ENCODE results near the gene COG4.

The COG4 gene

DNA sequence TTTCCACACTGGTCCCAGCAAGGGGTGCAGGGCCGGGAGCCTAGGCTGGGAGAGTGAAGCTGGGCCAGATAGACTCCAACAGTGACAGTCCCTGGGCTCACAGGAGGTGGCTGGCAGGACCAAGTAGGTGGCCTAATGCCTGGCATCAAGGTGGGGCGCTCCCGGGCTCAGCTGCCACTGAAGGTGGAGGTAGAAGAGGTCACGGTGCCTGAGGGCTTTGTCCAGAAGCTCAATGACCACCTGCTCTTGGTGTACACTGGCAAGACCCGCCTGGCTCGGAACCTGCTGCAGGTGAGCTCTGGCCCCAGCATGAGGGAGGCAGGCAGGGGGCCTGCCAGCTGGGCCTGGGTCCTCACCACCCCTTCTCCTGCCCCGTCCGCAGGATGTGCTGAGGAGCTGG is 45.2 kb downstream of the COG4 start:
- no peak for DNase-seq

- DNase-seq = no peak
Observed at GRCh38 chr16:70476272-70477020, 46.9 kb downstream of the COG4 start.

DNA sequence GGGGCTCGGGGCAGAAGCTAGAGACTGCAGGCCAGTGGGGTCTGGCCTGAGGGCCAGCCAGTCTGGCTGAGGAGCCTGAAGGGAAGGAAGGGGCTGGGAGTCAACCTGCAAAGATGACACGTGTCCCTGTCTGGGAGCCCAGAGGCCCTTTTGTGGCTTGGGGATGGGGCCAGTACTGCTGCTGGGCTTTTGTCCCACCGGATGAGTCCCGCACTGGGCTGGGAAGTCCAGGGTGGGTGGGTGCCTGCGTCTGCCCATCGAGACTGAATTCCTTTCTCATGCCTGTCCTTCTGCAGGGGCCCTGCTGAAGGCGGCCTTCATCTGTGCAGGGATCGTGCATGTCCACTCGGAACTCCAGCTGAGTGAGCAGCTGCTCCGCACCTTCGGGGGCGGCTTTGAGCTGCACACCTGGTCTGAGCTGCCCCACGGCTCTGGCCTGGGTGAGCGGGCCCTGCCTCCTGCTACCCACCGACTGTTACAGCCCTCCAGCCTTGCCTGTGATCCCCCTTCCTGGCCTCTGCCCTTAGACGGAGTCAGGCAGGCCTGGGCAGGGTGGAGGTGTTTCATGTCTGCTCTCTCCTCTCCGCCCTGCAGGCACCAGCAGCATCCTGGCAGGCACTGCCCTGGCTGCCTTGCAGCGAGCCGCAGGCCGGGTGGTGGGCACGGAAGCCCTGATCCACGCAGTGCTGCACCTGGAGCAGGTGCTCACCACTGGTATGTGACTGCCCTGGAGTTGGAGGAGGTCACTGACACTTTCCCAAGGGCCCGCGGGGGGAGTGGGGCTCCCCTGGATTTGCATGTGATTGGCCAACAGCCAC is 48.1 kb downstream of the COG4 start:
- no peak for DNase-seq

DNA sequence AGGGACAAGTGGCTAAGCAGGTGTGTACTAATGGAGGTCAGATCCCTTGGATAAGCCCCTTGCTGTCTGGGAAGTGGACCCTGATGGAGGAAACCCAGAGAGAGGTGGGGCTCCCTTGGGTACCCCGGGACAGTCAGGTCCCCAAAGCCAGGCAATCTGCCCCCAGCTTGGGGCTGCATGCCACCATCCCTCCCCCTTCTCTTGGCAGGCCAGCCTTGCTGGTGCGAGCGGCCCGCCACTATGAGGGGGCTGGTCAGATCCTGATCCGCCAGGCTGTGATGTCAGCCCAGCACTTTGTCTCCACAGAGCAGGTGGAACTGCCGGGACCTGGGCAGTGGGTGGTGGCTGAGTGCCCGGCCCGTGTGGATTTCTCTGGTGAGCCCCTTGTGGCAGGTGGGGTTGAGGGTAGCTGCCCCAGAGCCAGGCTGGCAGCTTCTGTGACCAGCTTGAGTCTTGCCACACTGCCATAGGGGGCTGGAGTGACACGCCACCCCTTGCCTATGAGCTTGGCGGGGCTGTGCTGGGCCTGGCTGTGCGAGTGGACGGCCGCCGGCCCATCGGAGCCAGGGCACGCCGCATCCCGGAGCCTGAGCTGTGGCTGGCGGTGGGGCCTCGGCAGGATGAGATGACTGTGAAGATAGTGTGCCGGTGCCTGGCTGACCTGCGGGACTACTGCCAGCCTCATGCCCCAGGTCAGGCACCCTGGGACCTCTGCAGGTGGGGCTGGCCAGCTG is 48.9 kb downstream of the COG4 start:
- DNase-seq = no peak

DNA sequence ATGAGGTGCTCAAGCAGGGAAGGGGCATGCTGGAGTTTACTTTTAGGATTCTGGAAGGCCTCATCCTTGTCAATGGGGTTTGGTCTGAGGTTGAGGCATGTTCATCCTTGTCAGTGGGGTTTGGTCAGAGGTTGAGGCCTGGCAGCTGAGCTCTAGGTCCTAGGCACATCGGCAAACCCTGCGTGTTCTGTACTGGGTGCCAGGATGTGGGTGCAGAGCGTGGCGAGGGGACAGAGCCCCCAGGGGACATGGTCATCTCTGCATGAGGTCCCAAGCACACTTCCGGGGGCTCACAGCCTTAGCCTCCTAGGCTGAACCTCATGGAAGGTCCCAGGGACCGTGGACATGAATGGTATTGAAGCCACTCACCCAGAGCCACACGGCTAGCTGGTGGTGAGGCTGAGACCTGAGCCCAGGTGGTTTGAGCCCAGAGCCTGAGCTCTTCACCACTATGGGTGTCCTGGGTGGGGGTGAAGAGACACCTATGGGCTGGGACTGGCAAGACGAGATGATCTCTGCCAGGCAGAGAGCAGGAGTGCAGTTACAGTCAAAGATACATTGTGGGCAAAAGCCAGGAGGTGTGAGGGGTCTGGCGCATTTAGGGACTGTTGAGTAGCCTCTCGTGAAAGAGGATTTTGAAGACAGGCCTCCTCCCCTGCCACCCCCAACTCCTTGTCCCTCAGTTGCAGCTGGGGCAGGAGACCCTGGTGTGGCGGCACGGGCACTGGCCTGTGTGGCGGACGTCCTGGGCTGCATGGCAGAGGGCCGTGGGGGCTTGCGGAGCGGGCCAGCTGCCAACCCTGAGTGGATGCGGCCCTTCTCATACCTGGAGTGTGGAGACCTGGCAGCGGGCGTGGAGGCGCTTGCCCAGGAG is 49.7 kb downstream of the COG4 start:
- no peak for DNase-seq

GRCh38 chr16:70472786-70473433 is 50.4 kb downstream of the COG4 start:
- no peak for DNase-seq

DNA sequence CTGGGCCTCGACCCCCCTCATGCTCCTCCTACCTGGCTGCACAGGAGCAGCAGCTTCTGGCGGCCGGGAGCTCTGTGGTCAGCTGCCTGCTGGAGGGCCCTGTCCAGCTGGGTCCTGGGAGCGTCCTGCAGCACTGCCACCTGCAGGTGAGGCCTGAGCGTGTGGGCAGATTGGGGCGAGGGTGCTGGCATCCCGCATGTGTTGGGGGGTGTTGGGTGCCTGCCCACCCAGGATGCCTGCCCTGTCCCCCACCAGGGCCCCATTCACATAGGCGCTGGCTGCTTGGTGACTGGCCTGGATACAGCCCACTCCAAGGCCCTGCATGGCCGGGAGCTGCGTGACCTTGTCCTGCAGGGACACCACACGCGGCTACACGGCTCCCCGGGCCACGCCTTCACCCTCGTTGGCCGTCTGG is 52.4 kb downstream of the COG4 start:
- DNase-seq = no peak

GRCh38 chr16:70470141-70470926 is 53.0 kb downstream of the COG4 start:
- DNase-seq = no peak

DNA sequence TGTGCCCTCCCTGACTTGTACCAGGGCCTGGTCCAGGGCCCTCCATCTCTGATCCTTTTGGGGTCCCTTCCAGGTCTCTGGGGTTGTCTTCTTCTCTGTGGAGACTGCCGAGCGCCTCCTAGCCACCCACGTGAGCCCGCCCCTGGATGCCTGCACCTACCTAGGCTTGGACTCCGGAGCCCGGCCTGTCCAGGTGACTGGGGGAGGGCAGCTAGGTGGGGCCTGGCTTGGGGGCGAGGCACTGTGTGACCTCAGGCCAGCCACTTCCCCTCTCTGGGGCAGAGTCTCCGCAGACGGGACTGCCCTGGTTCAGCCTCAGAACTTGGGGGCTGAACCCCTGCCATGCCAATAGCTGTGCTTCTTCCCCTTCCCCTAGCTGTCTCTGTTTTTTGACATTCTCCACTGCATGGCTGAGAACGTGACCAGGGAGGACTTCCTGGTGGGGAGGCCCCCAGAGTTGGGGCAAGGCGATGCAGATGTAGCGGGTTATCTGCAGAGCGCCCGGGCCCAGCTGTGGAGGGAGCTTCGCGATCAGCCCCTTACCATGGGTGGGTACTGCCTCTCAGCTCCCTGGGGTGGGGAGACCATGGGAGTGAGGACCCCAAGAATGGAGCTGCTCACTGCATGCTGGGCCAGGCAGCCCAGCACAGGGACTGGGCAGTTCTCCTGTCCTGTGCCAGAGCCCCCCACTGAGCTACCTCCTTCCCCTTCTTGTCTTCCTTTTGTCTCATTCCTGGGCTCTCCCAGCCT is 54.4 kb downstream of the COG4 start:
- no peak for DNase-seq

DNA sequence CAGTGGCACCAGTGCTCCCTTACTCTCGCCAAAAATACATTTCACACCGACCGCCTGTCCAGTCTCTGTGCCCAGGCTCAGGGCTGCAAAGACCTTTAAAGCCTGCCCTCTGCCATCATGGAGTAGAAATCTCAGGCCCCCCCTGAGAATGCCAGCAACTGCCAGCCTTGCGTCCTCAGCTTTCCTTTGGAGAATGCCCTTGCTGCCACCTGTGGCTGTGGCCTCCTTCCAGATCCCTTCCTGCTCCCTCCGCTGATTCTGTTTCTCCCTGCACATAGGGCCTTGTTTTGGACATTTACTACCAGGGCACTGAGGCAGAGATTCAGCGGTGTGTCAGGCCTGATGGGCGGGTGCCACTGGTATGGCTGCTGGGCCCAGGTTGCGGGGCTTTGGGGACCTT is 55.7 kb downstream of the COG4 start:
- DNase-seq = no peak

DNA sequence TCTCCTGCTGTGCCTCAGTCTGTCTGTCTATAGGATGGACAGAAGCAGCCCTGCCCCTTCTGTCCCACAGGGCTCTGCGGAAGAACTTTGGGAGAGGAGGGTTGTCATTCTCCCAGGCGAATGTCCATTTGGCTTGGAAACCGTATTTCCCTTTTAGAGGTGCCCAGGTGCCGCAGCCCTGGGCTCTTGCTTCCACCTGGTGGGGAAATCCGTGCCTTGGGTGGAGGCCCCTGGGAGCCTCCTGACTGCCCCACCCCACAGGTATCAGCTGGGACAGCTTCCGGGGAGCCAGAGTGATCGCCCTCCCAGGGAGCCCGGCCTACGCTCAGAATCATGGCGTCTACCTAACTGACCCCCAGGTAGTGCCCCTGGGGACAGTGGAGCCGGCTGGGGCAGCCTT is 56.2 kb downstream of the COG4 start:
- no peak for DNase-seq

GRCh38 chr16:70466805-70467076 is 56.6 kb downstream of the COG4 start:
- DNase-seq = no peak

GRCh38 chr16:70465999-70466804 is 57.2 kb downstream of the COG4 start:
- DNase-seq = no peak

- DNase-seq = no peak
Observed at GRCh38 chr16:70463235-70463634, 60.1 kb downstream of the COG4 start.

GRCh38 chr16:70460737-70461261 is 62.6 kb downstream of the COG4 start:
- no peak for DNase-seq

DNA sequence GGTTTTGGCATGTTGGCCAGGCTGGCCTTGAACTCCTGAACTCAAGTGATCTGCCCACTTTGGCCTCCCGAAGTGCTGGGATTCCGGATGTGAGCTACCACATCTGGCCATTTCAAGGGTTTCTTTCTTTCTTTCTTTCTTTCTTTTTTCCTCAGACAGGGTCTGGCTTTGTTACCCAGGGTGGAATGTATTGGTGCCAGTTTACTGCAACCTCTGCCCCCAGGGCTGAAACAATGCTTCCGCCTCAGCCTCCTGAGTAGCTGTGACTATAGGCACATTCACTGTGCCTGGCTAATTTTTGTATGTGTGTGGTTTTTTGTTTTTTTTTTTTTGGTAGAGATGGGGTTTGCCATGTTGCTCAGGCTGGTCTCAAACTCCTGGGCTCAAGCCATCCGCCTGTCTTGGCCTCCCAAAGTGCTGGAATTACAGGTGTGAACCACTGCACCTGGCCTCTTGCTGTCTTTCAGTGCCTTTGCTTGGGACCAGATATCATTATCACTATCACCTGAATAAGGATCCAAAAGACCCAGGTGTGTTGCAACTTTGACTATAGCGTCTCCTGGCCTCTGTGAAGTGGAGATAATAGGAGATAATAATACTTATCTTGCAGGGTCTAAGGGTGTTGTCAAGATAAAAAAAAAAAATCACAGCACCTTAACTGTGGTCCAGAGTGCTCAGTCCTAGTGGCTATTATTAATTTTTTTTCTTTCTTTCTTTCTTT is 65.7 kb downstream of the COG4 start:
- DNase-seq = no peak

- DNase-seq = no peak
Observed at GRCh38 chr16:70455910-70456309, 67.4 kb downstream of the COG4 start.

DNA sequence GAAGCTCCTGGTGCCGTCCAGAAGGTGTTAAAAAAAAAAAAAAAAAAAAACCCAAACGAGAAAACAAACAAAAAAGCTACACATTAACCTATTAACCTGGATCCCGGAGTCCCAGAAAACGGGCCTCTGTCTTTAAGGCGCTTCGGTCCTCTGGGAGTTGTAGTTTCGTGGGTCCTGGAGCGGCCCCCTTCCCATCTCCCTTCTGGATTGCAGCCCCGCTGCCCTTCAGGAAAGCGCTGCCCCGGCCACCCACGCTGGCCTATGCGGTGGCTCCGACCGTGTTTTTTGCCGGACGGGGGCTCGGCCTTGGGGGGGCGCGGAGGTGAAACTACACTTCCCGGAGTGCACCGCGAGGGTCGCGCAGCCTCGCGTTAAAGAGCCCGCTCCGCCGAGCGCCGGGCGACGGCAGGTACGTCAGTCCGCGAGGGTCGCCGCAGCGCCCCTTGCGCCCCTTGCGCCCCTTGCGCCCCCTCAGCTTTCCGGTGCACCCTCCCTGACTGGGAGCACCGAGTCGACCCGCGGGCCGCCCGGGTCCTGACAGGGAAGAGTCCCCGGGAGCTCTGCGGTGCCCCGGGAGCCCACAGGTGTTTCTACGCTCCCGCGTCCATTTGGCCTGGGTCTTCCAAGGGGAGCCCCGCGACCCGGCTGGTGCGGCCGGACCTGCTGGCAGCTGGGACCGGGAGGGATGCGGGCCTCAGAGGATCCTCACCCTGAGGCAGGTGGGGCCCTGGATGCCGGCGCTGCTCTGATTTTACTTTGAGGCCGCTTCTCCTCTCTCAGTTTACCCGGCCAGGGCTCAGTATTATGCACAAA is 68.9 kb downstream of the COG4 start, which contains the start of gene FCSK:
TSS of gene FCSK (plus strand) at position 374 of the 813 bp plus-strand sequence. CDS start 8,596 bp downstream, outside the sequence.
- no peak for DNase-seq

Data from GF-D8 (cell line).